ENCODE measurements around the gene EMC10.

EMC10 gene

GRCh38 chr19:50498219-50499056, 22.1 kb downstream of the EMC10 start:
- Histone ChIP-seq H3K27me3 (no peaks in the 10 kb centered on the region), H3K27ac (no peak overlapping the region), H3K4me3 (ENCODE audit: low read depth in 1 of 2, low read length in 1 of 2) (no peak overlapping the region), H3K9me3 (no peaks in the 10 kb centered on the region), H3K4me1 (ENCODE audit: control insufficient read depth in 1 of 2, insufficient read depth in 1 of 2, low read depth in 1 of 2, low read length in 1 of 2) (no peaks in the 10 kb centered on the region), H3K36me3 (no peaks in the 10 kb centered on the region)
- TF ChIP-seq CTCF (IDR thresholded peaks at IDR 0.05), result no peak

- no peak for TF ChIP-seq CTCF (IDR thresholded peaks at IDR 0.05)
- Histone ChIP-seq H3K27me3 (no peaks in the 10 kb centered on the region), H3K9me3 (no peaks in the 10 kb centered on the region), H3K36me3 (no peaks in the 10 kb centered on the region), H3K4me1 (ENCODE audit: control insufficient read depth in 1 of 2, insufficient read depth in 1 of 2, low read depth in 1 of 2, low read length in 1 of 2) (no peaks in the 10 kb centered on the region), H3K27ac (no peak overlapping the region), H3K4me3 (ENCODE audit: low read depth in 1 of 2, low read length in 1 of 2) (no peak overlapping the region)
Observed at GRCh38 chr19:50500060-50500752, 23.9 kb downstream of the EMC10 start.

- no peak overlapping the region for H3K4me3 ChIP-seq (ENCODE audit: low read depth in 1 of 2, low read length in 1 of 2)
- no peak for TF ChIP-seq CTCF (IDR thresholded peaks at IDR 0.05)
- peaks cover under 1% of the 10 kb centered on the region for H3K36me3 ChIP-seq
- H3K27me3 ChIP-seq, result no peaks in the 10 kb centered on the region
- no peaks in the 10 kb centered on the region for H3K9me3 ChIP-seq
- no peak overlapping the region for H3K27ac ChIP-seq
- H3K4me1 ChIP-seq (ENCODE audit: control insufficient read depth in 1 of 2, insufficient read depth in 1 of 2, low read depth in 1 of 2, low read length in 1 of 2), result no peaks in the 10 kb centered on the region
Observed at GRCh38 chr19:50500753-50501151, 24.4 kb downstream of the EMC10 start.

GRCh38 chr19:50501186-50501567, 24.9 kb downstream of the EMC10 start:
- Histone ChIP-seq H3K9me3 (no peaks in the 10 kb centered on the region), H3K27ac (no peak overlapping the region), H3K4me3 (ENCODE audit: low read depth in 1 of 2, low read length in 1 of 2) (no peak overlapping the region), H3K36me3 (peaks cover 4% of the 10 kb centered on the region), H3K27me3 (no peaks in the 10 kb centered on the region), H3K4me1 (ENCODE audit: control insufficient read depth in 1 of 2, insufficient read depth in 1 of 2, low read depth in 1 of 2, low read length in 1 of 2) (no peaks in the 10 kb centered on the region)
- TF ChIP-seq CTCF (IDR thresholded peaks at IDR 0.05), result no peak

GRCh38 chr19:50501568-50502475, 25.5 kb downstream of the EMC10 start:
- H3K4me1 ChIP-seq (ENCODE audit: control insufficient read depth in 1 of 2, insufficient read depth in 1 of 2, low read depth in 1 of 2, low read length in 1 of 2), result no peaks in the 10 kb centered on the region
- no peaks in the 10 kb centered on the region for H3K27me3 ChIP-seq
- H3K4me3 ChIP-seq (ENCODE audit: low read depth in 1 of 2, low read length in 1 of 2), result no peak overlapping the region
- peaks cover 7% of the 10 kb centered on the region for H3K36me3 ChIP-seq
- H3K27ac ChIP-seq, result no peak overlapping the region
- H3K9me3 ChIP-seq, result no peaks in the 10 kb centered on the region
- no peak for TF ChIP-seq CTCF (IDR thresholded peaks at IDR 0.05)
